IMR-90 (cell line): ENCODE data around the gene CACNA1I. TPM values are rescaled to one million over a fixed set of nuclear protein-coding genes. Genes with fewer than 3 reads are reported as not detected.

ENCODE experiments used
- ATAC-seq: fragments of 200-7000 bp; cut with Tn5 transposase; 2 replicates; pipeline ENCODE4 v1.9.1; 2020; ENCODE audit warnings: low read depth, mild to moderate bottlenecking, moderate library complexity
- BruUV-seq: library from RNA; stranded (reverse); fragments of 400-500 nt; replicated peaks from 2 replicates; lab custom pipeline; 2021; lab: Mats Ljungman, UMichigan
- CTCF ChIA-PET: fragments of 300-600 bp; formaldehyde crosslinking; extraction: SDS; loops from one replicate; lab custom pipeline; 2021; ENCODE audit warnings: antibody characterized with exemption; lab: Yijun Ruan, JAX
- POLR2A ChIA-PET: fragments of 300-600 bp; sonication (Branson Sonifier 250); formaldehyde crosslinking; loops from one replicate; lab custom pipeline; 2022; ENCODE audit warnings: antibody characterized with exemption; ENCODE audit not compliant: unreplicated experiment; lab: Charles Lee
- DNase-seq: peaks from one replicate; pipeline ENCODE4 v3.0.0; 2013
- H2AFZ ChIP-seq: replicated peaks from 2 replicates; pipeline ENCODE3; 2013; ENCODE audit warnings: low read length, mild to moderate bottlenecking; ENCODE audit not compliant: poor library complexity
- H2AK5ac ChIP-seq: 2 replicates; pipeline ENCODE4 v1.6.1; 2013; ENCODE audit warnings: low read depth, low read length, inconsistent platforms
- H2AK9ac ChIP-seq: replicated peaks from 2 replicates; pipeline ENCODE3; 2013; ENCODE audit warnings: mild to moderate bottlenecking, low read depth, low read length, moderate library complexity; ENCODE audit not compliant: poor library complexity
- H2BK120ac ChIP-seq: 2 replicates; pipeline ENCODE4 v1.6.1; 2013; ENCODE audit warnings: low read depth, low read length, inconsistent platforms
- H2BK15ac ChIP-seq: 3 replicates; pipeline ENCODE4 v1.6.1; 2013; ENCODE audit warnings: low read depth, low read length, inconsistent platforms
- H2BK20ac ChIP-seq: 2 replicates; pipeline ENCODE4 v1.6.1; 2013; ENCODE audit warnings: low read depth, mild to moderate bottlenecking, inconsistent platforms, low read length, moderate library complexity
- H2BK5ac ChIP-seq: 2 replicates; pipeline ENCODE4 v1.6.1; 2013; ENCODE audit warnings: mild to moderate bottlenecking, low read depth, low read length, inconsistent platforms; ENCODE audit not compliant: poor library complexity, severe bottlenecking
- H3K14ac ChIP-seq: replicated peaks from 2 replicates; pipeline ENCODE4 v1.6.1; 2013; ENCODE audit warnings: low read depth, low read length, inconsistent platforms
- H3K18ac ChIP-seq: 2 replicates; pipeline ENCODE4 v1.6.1; 2013; ENCODE audit warnings: low read depth, low read length, control low read depth
- H3K23ac ChIP-seq: 2 replicates; pipeline ENCODE4 v1.6.1; 2013; ENCODE audit warnings: low read depth, low read length, inconsistent platforms
- H3K27ac ChIP-seq: 2 replicates; pipeline ENCODE4 v1.5.1; 2013; ENCODE audit warnings: mild to moderate bottlenecking, control low read depth, low read length; ENCODE audit not compliant: insufficient read depth
- H3K27me3 ChIP-seq: 2 replicates; pipeline ENCODE4 v1.6.1; 2013; ENCODE audit warnings: low read length; ENCODE audit not compliant: control insufficient read depth, insufficient read depth
- H3K36me3 ChIP-seq: 2 replicates; pipeline ENCODE4 v1.6.1; 2013; ENCODE audit warnings: low read length, mixed read lengths; ENCODE audit not compliant: control insufficient read depth, insufficient read depth
- H3K4ac ChIP-seq: 2 replicates; pipeline ENCODE4 v1.6.1; 2013; ENCODE audit warnings: low read depth, low read length, inconsistent platforms
- H3K4me1 ChIP-seq: 2 replicates; pipeline ENCODE4 v1.6.1; 2013; ENCODE audit warnings: low read length, mixed read lengths; ENCODE audit not compliant: control insufficient read depth, insufficient read depth
- H3K4me2 ChIP-seq: 2 replicates; pipeline ENCODE4 v1.6.1; 2013; ENCODE audit warnings: low read depth, mild to moderate bottlenecking, control low read depth, low read length, moderate library complexity
- H3K4me3 ChIP-seq: 2 replicates; pipeline ENCODE4 v1.5.1; 2013; ENCODE audit warnings: low read depth, mild to moderate bottlenecking, control low read depth, low read length, moderate library complexity; ENCODE audit not compliant: insufficient read depth
- H3K56ac ChIP-seq: 2 replicates; pipeline ENCODE4 v1.6.1; 2013; ENCODE audit warnings: low read length, inconsistent platforms; ENCODE audit not compliant: insufficient read depth; ENCODE audit errors: extremely low read depth
- H3K79me1 ChIP-seq, 2 experiments: 2 replicates each; pipeline ENCODE4 v1.6.1; 2013; ENCODE audit warnings: low read length in 2 of 2, inconsistent platforms in 1 of 2, low read depth in 1 of 2
- H3K9ac ChIP-seq: 2 replicates; pipeline ENCODE4 v1.6.1; 2013; ENCODE audit warnings: low read depth, low read length, control low read depth
- H3K9me1 ChIP-seq: 2 replicates; pipeline ENCODE4 v1.6.1; 2013; ENCODE audit warnings: low read length, inconsistent platforms; ENCODE audit not compliant: insufficient read depth
- H3K9me3 ChIP-seq: 2 replicates; pipeline ENCODE4 v1.6.1; 2013; ENCODE audit warnings: low read length; ENCODE audit not compliant: control insufficient read depth, insufficient read depth
- H4K20me1 ChIP-seq: 2 replicates; pipeline ENCODE4 v1.6.1; 2013; ENCODE audit warnings: low read length, inconsistent platforms; ENCODE audit not compliant: insufficient read depth
- H4K5ac ChIP-seq: 2 replicates; pipeline ENCODE4 v1.6.1; 2013; ENCODE audit warnings: mild to moderate bottlenecking, low read depth, low read length, control low read depth
- H4K8ac ChIP-seq, 2 experiments: 2 replicates each; pipeline ENCODE4 v1.6.1; 2013; ENCODE audit warnings: low read depth in 2 of 2, low read length in 2 of 2, control low read depth in 1 of 2, inconsistent platforms in 1 of 2
- H4K91ac ChIP-seq: 2 replicates; pipeline ENCODE4 v1.6.1; 2013; ENCODE audit warnings: low read depth, low read length, inconsistent platforms; ENCODE audit not compliant: insufficient read depth
- FOS ChIP-seq: fragments of 150-350 bp; IDR thresholded peaks from 2 replicates; pipeline ENCODE4 v1.6.1; 2016; ENCODE audit warnings: low read depth, low read length
- MAFK ChIP-seq: IDR thresholded peaks from 2 replicates; pipeline ENCODE4 v1.6.1; 2012; ENCODE audit warnings: low read depth, low read length, improper control_type of control experiment
- WGBS, 2 experiments: methylation state at CpG; one replicate each; pipeline versions ENCODE4 v1.1.5 to v1.1.7; 2013; ENCODE audit warnings: missing lambda C conversion rate in 2 of 2; ENCODE audit not compliant: insufficient read length in 1 of 2; ENCODE audit errors: extremely low coverage in 2 of 2; 5-methylcytosine and 5-hydroxymethylcytosine counted together
- dilution Hi-C: fragments of 300-500 bp; cut with HindIII; formaldehyde crosslinking; loops from one replicate; pipeline ENCODE4 v1.14.3; 2018; ENCODE audit warnings: low sequenced_read_pairs; ENCODE audit not compliant: unreplicated experiment
- in situ Hi-C: fragments of 300-500 bp; cut with MboI; formaldehyde crosslinking; loops from 3 replicates; pipeline ENCODE4 v1.14.3; 2019; ENCODE audit warnings: low sequenced_read_pairs, inconsistent platforms, mixed read lengths
- intact Hi-C: fragments of 100-400 bp; cut with micrococcal nuclease; formaldehyde crosslinking; loops from 2 replicates; pipeline ENCODE4 v1.10.0; 2022
- polyA plus RNA-seq, 3 experiments: library from polyadenylated mRNA; depleted of rRNA; stranded (reverse); fragments of >200 nt; gene quantifications; 2 replicates each; pipeline ENCODE4 v1.2.3, GENCODE V29; 2012; ENCODE audit warnings: low replicate concordance in 1 of 3
- total RNA-seq: library from RNA; depleted of rRNA; stranded (reverse); fragments of >200 nt; gene quantifications from 2 replicates; pipeline ENCODE4 v1.2.3, GENCODE V29; 2012
- TF ChIP-seq, protein P1 (sequence below): fragments of 150-350 bp; IDR thresholded peaks from 2 replicates; pipeline ENCODE4 v1.6.1; 2017; ENCODE audit warnings: mild to moderate bottlenecking, antibody characterized with exemption, low read length, low read depth

Gene CACNA1I
- total and polyA plus RNA-seq, 2 of the 4 experiments (the other 2 are of a cell fraction) = under 0.01 to 0.02 TPM

DNA sequence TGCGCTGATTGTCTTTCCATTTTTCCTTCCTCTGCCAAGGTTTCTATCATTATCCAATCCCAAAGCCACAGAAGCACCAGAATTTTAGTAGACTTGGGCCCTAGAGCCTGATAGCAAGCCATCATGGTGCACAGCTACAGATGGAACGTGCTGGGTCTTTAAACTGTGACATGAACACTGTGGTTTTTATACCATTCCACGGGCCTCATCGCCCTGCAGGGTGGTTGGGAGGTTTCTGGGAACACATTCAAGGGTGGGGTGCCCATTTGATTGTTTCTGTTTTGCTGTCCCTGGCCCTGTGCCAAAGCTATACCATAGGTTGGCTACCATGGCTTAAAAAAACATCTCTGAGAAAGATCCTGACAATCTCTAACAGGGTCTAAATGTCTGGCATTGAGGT, 151.9 kb downstream of the CACNA1I start:
- CTCF ChIA-PET = no interaction called here

More for the DNA sequence above, 151.9 kb downstream of the CACNA1I start:
- POLR2A ChIA-PET = no interaction called here
- dilution Hi-C loops = no loop called here
- no peak overlapping the region for H3K4me3 ChIP-seq
- no peak overlapping the region for H3K4me2 ChIP-seq
- H3K4me1 ChIP-seq = peaks cover 3% of the 10 kb centered on the region; the same call in 1 of the 2 replicates
- DNase-seq = no peak
- no peak overlapping the region for H4K8ac ChIP-seq
- H3K9me3 ChIP-seq = no peaks in the 10 kb centered on the region
- BruUV-seq = no TSS peak
- no peak overlapping the region for H3K18ac ChIP-seq
- no peak for ATAC-seq
- no peak overlapping the region for H3K27ac ChIP-seq
- no peak overlapping the region for H2BK5ac ChIP-seq
- H3K36me3 ChIP-seq = no peaks in the 10 kb centered on the region
- in situ Hi-C loops = no loop called here
- no peak overlapping the region for H2BK120ac ChIP-seq
- no peak overlapping the region for H3K14ac ChIP-seq
- peaks cover 47% of the 10 kb centered on the region for H3K27me3 ChIP-seq
- no peaks in the 10 kb centered on the region for H4K20me1 ChIP-seq
- no peak overlapping the region for H2BK20ac ChIP-seq
- intact Hi-C loops = no loop called here
- H2BK15ac ChIP-seq = no peak overlapping the region
- TF ChIP-seq FOS = no peak
- no peak for TF ChIP-seq MAFK
- TF ChIP-seq, protein P1, sequence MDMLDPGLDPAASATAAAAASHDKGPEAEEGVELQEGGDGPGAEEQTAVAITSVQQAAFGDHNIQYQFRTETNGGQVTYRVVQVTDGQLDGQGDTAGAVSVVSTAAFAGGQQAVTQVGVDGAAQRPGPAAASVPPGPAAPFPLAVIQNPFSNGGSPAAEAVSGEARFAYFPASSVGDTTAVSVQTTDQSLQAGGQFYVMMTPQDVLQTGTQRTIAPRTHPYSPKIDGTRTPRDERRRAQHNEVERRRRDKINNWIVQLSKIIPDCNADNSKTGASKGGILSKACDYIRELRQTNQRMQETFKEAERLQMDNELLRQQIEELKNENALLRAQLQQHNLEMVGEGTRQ = no peak
- H3K56ac ChIP-seq = no peak overlapping the region
- H3K9ac ChIP-seq = no peak overlapping the region
- 86% methylated on average over 1 of the region's 4 CpGs; no CpG with 5 or more reads in 1 of the 2 experiments for WGBS, 2 experiments
- H3K23ac ChIP-seq = no peak overlapping the region
- no peak overlapping the region for H2AFZ ChIP-seq
- H2AK9ac ChIP-seq = no peak overlapping the region
- no peak overlapping the region for H4K5ac ChIP-seq
- no peak overlapping the region for H2AK5ac ChIP-seq
- no peak overlapping the region for H3K4ac ChIP-seq
- H3K79me1 ChIP-seq = no peaks in the 10 kb centered on the region
- no peak overlapping the region for H4K91ac ChIP-seq
- no peaks in the 10 kb centered on the region for H3K9me1 ChIP-seq
